Lung microvascular endothelial cell (primary cell): Measurements from ENCODE around the gene ZSCAN26. TPM values are rescaled to one million over a fixed set of nuclear protein-coding genes. Genes with fewer than 3 reads are reported as not detected.
"Not testable (repeated sequence)": the region's sequence is repeated elsewhere in the genome, so short reads cannot be mapped to it uniquely, and the experiment has no call there.

Experiments used
- DNase-seq, 2 donors: peaks; one replicate each; pipeline versions ENCODE4 v3.0.0 to v3.0.0-alpha.2; 2010; ENCODE audit warnings: low read depth in 2 of 2
- total RNA-seq: library from RNA; depleted of rRNA; stranded (reverse); fragments of >200 nt; gene quantifications from 2 replicates; pipeline ENCODE4 v1.2.1, GENCODE V29; 2014

The ZSCAN26 gene
- total RNA-seq, 1 donor from 2014 or later: 7.1 TPM

DNA sequence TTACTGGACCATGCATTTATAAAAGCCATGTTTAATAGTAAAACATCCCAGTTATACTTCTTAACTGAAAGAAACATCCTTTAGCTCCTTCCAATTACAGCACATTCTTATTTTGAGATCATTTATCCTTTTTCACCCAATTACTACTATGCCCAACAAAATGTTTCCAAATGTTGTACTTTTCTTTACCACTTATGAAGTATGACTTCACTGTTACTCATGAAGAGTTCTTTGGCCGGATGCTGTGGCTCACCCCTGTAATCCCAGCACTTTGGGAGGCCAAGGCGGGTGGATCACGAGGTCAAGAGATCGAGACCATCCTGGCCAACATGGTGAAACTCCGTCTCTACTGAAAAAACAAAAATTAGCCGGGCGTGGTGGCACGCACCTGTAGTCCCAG is 50.9 kb downstream of the ZSCAN26 start:
- not testable (repeated sequence) for DNase-seq

- DNase-seq: no peak
Measured at GRCh38 chr6:28322661-28323060, 55.7 kb downstream of the ZSCAN26 start.

DNA sequence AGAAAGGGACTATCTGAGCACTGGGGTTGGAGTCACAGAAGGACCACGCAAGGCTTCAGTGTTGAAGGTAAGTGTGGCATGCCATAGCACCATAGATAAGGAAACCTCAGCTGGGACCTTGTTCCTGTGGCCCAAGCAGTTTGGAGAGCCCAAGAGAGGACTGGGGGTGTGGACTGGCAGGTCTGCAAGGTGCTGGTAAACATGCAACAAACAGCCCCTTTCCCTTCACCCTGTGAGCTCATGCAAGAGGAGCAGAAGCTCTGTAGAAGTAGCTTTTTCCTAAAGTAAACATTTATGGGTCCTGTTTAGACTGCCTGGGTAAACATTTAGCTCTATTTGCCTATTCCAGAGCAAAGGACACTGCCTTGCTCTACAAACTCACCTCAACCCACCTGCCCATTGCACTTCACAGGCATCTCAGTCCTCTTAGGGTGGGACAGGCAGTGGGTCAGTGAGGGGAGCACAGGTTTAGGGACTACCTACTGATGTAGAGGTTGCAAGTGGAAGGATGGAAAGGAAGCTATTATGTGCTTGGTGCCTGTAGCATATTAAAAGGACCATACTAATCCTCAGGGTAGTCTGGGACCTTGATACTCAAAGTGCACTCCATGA is 57.0 kb downstream of the ZSCAN26 start:
- no peak for DNase-seq

DNA sequence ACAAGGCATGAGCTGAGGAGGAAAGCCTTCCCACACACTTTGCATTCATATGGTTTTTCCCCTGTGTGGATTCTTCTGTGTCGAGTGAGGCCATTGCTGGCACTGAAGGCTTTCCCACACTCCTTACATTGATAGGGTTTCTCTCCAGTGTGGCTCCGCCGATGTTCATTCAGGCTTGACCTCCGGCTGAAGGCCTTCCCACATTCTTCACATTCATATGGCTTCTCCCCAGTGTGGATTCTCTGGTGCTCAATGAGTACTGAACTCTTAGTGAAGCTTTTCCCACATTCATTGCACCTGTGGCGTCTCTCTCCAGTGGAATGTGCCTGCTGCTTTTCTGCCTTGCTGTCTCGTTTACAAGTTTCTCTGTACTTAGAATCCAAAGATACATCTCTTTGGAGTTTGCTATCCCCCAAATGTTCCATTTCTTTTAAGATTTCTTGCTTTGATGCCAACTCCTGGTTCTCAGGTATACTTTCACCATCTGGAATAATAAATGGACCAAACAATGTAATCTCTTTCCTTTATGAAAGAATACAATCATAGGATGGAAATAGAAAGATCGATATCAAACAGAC is 59.5 kb downstream of the ZSCAN26 start:
- no peak for DNase-seq

Other genes starting within 250 kb of the ZSCAN26 start
- gene ZNF165, start 186.6 kb upstream of the ZSCAN26 start, total RNA-seq: 0.20 and 0.22 TPM in 2 replicates
- gene ZSCAN16, start 142.5 kb upstream of the ZSCAN26 start, total RNA-seq: 12.0 and 14.9 TPM in 2 replicates
- 8.5 and 12.3 TPM in 2 replicates for gene ZKSCAN8, start 125.3 kb upstream of the ZSCAN26 start, total RNA-seq
- 6.5 and 10.1 TPM in 2 replicates for gene ZSCAN9, start 41.9 kb upstream of the ZSCAN26 start, total RNA-seq
- gene ZKSCAN4, start 14.9 kb upstream of the ZSCAN26 start, total RNA-seq: 3.1 and 4.0 TPM in 2 replicates
- gene NKAPL, start 7.8 kb upstream of the ZSCAN26 start, total RNA-seq: 0.20 and 0.22 TPM in 2 replicates
- gene PGBD1, start 14.4 kb downstream of the ZSCAN26 start, total RNA-seq: 4.1 and 5.0 TPM in 2 replicates
- gene ZSCAN31, start 69.0 kb downstream of the ZSCAN26 start, total RNA-seq: 8.1 and 9.1 TPM in 2 replicates
- 3.1 and 4.0 TPM in 2 replicates for gene ZKSCAN3, start 82.8 kb downstream of the ZSCAN26 start, total RNA-seq
- gene ZSCAN12, start 132.6 kb downstream of the ZSCAN26 start, total RNA-seq: 2.2 and 3.2 TPM in 2 replicates
- 0.20 and 0.65 TPM in 2 replicates for gene ZSCAN23, start 176.3 kb downstream of the ZSCAN26 start, total RNA-seq
- gene GPX6, start 248.7 kb downstream of the ZSCAN26 start, total RNA-seq: not detected in 2 replicates